ENCODE measurements around the gene TNFAIP6.

DNA sequence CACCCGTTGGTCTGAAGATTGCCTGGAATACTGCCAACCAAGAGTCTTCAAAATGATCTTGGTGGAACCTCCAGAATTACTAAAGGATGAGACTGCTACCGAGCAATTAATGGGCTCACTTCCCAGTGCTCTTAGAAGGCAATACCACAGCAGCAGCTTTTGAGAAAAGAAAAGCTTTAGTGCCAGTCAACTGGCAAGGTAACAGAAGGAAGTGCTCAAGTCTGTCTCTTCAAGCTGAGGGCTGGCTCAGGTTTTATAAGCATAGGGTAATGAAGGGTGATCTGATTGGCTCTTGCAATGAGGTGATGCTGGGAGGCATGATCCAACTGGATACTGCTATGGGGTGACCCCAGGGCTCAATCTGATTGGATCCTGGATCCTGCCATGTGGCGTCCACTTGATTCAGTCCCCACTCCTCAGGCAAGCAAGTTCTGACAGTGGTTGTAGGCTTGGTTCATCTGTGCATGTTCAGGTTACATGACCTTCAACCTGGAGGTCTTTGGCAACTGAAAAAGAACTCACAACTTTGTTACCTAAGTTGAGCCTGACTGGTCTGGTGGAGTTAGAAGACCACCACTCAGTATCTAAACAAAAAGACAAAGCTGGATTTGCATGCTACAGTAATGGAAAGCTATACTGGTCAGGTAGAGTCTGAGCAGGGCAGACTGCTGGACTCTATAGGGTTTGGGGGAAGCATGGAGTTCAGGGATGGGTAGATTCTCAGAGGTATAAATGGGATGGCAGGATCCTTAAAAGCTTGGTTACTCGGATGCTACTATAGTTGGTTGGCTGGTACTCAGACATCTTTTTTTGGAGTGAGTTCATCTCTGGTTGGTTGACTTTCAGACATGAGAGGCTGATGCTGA is 38.4 kb downstream of the TNFAIP6 start:
- TF ChIP-seq, protein P1, sequence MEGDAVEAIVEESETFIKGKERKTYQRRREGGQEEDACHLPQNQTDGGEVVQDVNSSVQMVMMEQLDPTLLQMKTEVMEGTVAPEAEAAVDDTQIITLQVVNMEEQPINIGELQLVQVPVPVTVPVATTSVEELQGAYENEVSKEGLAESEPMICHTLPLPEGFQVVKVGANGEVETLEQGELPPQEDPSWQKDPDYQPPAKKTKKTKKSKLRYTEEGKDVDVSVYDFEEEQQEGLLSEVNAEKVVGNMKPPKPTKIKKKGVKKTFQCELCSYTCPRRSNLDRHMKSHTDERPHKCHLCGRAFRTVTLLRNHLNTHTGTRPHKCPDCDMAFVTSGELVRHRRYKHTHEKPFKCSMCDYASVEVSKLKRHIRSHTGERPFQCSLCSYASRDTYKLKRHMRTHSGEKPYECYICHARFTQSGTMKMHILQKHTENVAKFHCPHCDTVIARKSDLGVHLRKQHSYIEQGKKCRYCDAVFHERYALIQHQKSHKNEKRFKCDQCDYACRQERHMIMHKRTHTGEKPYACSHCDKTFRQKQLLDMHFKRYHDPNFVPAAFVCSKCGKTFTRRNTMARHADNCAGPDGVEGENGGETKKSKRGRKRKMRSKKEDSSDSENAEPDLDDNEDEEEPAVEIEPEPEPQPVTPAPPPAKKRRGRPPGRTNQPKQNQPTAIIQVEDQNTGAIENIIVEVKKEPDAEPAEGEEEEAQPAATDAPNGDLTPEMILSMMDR (IDR thresholded peaks at IDR 0.05; ENCODE audit: low read depth, low read length) = no peak
- no peak for TF ChIP-seq EZH2phosphoT487 (IDR thresholded peaks at IDR 0.05; ENCODE audit: low read depth)

Measured in OCI-LY3 (cell line).